Activated T-cell treated with anti-CD3 and anti-CD28 coated beads, Interleukin-2, amount 50 U/mL, for 24 hours (primary cell): ENCODE results near the gene PRSS27.
"Not testable (repeated sequence)": the region's sequence is repeated elsewhere in the genome, so short reads cannot be mapped to it uniquely, and the experiment has no call there.

Source experiments
- DNase-seq: peaks from one replicate; pipeline ENCODE4 v3.0.0-alpha.2; 2020
- H3K27ac Mint-ChIP-seq: 2 replicates; pipeline ENCODE4 v1.8.0; 2020; ENCODE audit warnings: mild to moderate bottlenecking, mixed read lengths
- H3K27me3 Mint-ChIP-seq: 2 replicates; pipeline ENCODE4 v1.8.0; 2020; ENCODE audit warnings: mixed read lengths
- H3K36me3 Mint-ChIP-seq: 2 replicates; pipeline ENCODE4 v1.8.0; 2020; ENCODE audit warnings: low read depth, mixed read lengths
- H3K4me1 Mint-ChIP-seq: 2 replicates; pipeline ENCODE4 v1.8.0; 2020; ENCODE audit warnings: low read depth, mixed read lengths
- H3K4me3 Mint-ChIP-seq: 2 replicates; pipeline ENCODE4 v1.8.0; 2020; ENCODE audit warnings: mild to moderate bottlenecking, moderate library complexity, mixed read lengths
- H3K9me3 Mint-ChIP-seq: 2 replicates; pipeline ENCODE4 v1.8.0; 2020; ENCODE audit warnings: mixed read lengths

The PRSS27 gene

GRCh38 chr16:2691491-2692248 lies 28.4 kb downstream of the PRSS27 start:
- H3K9me3 Mint-ChIP-seq: no peaks in the 10 kb centered on the region
- H3K36me3 Mint-ChIP-seq: peaks cover 49% of the 10 kb centered on the region
- no peaks in the 10 kb centered on the region for H3K27me3 Mint-ChIP-seq
- peaks cover 28% of the 10 kb centered on the region for H3K4me1 Mint-ChIP-seq
- H3K27ac Mint-ChIP-seq: no peak overlapping the region
- no peak for DNase-seq
- no peak overlapping the region for H3K4me3 Mint-ChIP-seq

- Mint-ChIP-seq H3K27me3 (no peaks in the 10 kb centered on the region), H3K27ac (no peak overlapping the region), H3K9me3 (no peaks in the 10 kb centered on the region), H3K36me3 (peaks cover 47% of the 10 kb centered on the region), H3K4me1 (peaks cover 29% of the 10 kb centered on the region), H3K4me3 (no peak overlapping the region)
- no peak for DNase-seq
These were observed 29.2 kb downstream of the PRSS27 start for GRCh38 chr16:2690852-2691251.

GRCh38 chr16:2689968-2690801 lies 29.8 kb downstream of the PRSS27 start:
- H3K27ac Mint-ChIP-seq: no peak overlapping the region
- no peaks in the 10 kb centered on the region for H3K9me3 Mint-ChIP-seq
- no peak for DNase-seq
- no peaks in the 10 kb centered on the region for H3K27me3 Mint-ChIP-seq
- H3K36me3 Mint-ChIP-seq: peaks cover 47% of the 10 kb centered on the region
- H3K4me1 Mint-ChIP-seq: peaks cover 31% of the 10 kb centered on the region
- H3K4me3 Mint-ChIP-seq: no peak overlapping the region

GRCh38 chr16:2689422-2689821 lies 30.6 kb downstream of the PRSS27 start:
- not testable (repeated sequence) for H3K27ac Mint-ChIP-seq, H3K27me3 Mint-ChIP-seq, H3K9me3 Mint-ChIP-seq, DNase-seq, H3K4me3 Mint-ChIP-seq
- H3K36me3 Mint-ChIP-seq: peaks cover 50% of the 10 kb centered on the region
- H3K4me1 Mint-ChIP-seq: peaks cover 35% of the 10 kb centered on the region

- no peak for DNase-seq
- Mint-ChIP-seq H3K27ac (peak overlapping the region; percentile 96), H3K4me1 (peaks cover 38% of the 10 kb centered on the region), H3K9me3 (no peaks in the 10 kb centered on the region), H3K4me3 (peak overlapping the region; percentile 77), H3K27me3 (no peaks in the 10 kb centered on the region), H3K36me3 (peaks cover 50% of the 10 kb centered on the region)
These were observed 32.3 kb downstream of the PRSS27 start for GRCh38 chr16:2687531-2688308.

- DNase-seq: peak; percentile 53
- H3K27ac Mint-ChIP-seq: peak overlapping the region; percentile 96
- no peaks in the 10 kb centered on the region for H3K27me3 Mint-ChIP-seq
- H3K4me3 Mint-ChIP-seq: peak overlapping the region; percentile 77
- H3K4me1 Mint-ChIP-seq: peaks cover 39% of the 10 kb centered on the region
- H3K36me3 Mint-ChIP-seq: peaks cover 46% of the 10 kb centered on the region
- no peaks in the 10 kb centered on the region for H3K9me3 Mint-ChIP-seq
These were observed 33.0 kb downstream of the PRSS27 start for GRCh38 chr16:2686912-2687507.

GRCh38 chr16:2686075-2686474 lies 33.9 kb downstream of the PRSS27 start:
- not testable (repeated sequence) for H3K27me3 Mint-ChIP-seq, H3K9me3 Mint-ChIP-seq, H3K4me3 Mint-ChIP-seq, DNase-seq, H3K27ac Mint-ChIP-seq
- peaks cover 47% of the 10 kb centered on the region for H3K36me3 Mint-ChIP-seq
- H3K4me1 Mint-ChIP-seq: peaks cover 42% of the 10 kb centered on the region

- H3K36me3 Mint-ChIP-seq: peaks cover 45% of the 10 kb centered on the region
These were observed 37.0 kb downstream of the PRSS27 start for GRCh38 chr16:2683041-2683440.

GRCh38 chr16:2682209-2683021 lies 37.6 kb downstream of the PRSS27 start, which contains the start of gene KCTD5:
Gene KCTD5 (plus strand): TSS chr16:2682523. CDS start chr16:2682549, 26 bp downstream.
- Mint-ChIP-seq H3K27ac (peak within 1 kb of the TSS; percentile 98), H3K27me3 (no peaks in the 10 kb centered on the region), H3K9me3 (no peaks in the 10 kb centered on the region), H3K36me3 (peaks cover 39% of the 10 kb centered on the region), H3K4me3 (peak within 1 kb of the TSS; percentile 96), H3K4me1 (peaks cover 39% of the 10 kb centered on the region)
- peak; percentile 98 for DNase-seq

More at GRCh38 chr16:2683041-2683440, 37.0 kb downstream of the PRSS27 start:
- DNase-seq, H3K27me3 Mint-ChIP-seq, H3K9me3 Mint-ChIP-seq: not testable (repeated sequence)
- H3K27ac Mint-ChIP-seq: peak overlapping the region; percentile 98
- peaks cover 43% of the 10 kb centered on the region for H3K4me1 Mint-ChIP-seq
- H3K4me3 Mint-ChIP-seq: peak overlapping the region; percentile 96

GRCh38 chr16:2680360-2680759 lies 39.7 kb downstream of the PRSS27 start:
- not testable (repeated sequence) for H3K27me3 Mint-ChIP-seq, H3K9me3 Mint-ChIP-seq, DNase-seq
- Mint-ChIP-seq H3K36me3 (peaks cover 32% of the 10 kb centered on the region), H3K27ac (peak overlapping the region; percentile 84), H3K4me3 (peak overlapping the region; percentile 96), H3K4me1 (peaks cover 31% of the 10 kb centered on the region)

GRCh38 chr16:2679902-2680301 lies 40.1 kb downstream of the PRSS27 start:
- Mint-ChIP-seq H3K4me3 (peak overlapping the region; percentile 96), H3K36me3 (peaks cover 31% of the 10 kb centered on the region), H3K4me1 (peaks cover 31% of the 10 kb centered on the region), H3K27ac (peak overlapping the region; percentile 84)
- DNase-seq, H3K9me3 Mint-ChIP-seq, H3K27me3 Mint-ChIP-seq: not testable (repeated sequence)

- peaks cover 31% of the 10 kb centered on the region for H3K4me1 Mint-ChIP-seq
These were observed 41.6 kb downstream of the PRSS27 start for GRCh38 chr16:2678206-2678965.

GRCh38 chr16:2676937-2677336 lies 43.1 kb downstream of the PRSS27 start:
- DNase-seq, H3K4me3 Mint-ChIP-seq: not testable (repeated sequence)

More at GRCh38 chr16:2678206-2678965, 41.6 kb downstream of the PRSS27 start:
- not testable (repeated sequence) for H3K9me3 Mint-ChIP-seq, DNase-seq, H3K27me3 Mint-ChIP-seq, H3K4me3 Mint-ChIP-seq
- Mint-ChIP-seq H3K36me3 (peaks cover 28% of the 10 kb centered on the region), H3K27ac (peak overlapping the region; percentile 14)

More at GRCh38 chr16:2676937-2677336, 43.1 kb downstream of the PRSS27 start:
- not testable (repeated sequence) for H3K27me3 Mint-ChIP-seq, H3K27ac Mint-ChIP-seq, H3K9me3 Mint-ChIP-seq
- peaks cover 27% of the 10 kb centered on the region for H3K36me3 Mint-ChIP-seq
- H3K4me1 Mint-ChIP-seq: peaks cover 33% of the 10 kb centered on the region
